Mesenchymal stem cell (in vitro differentiated cells and primary cell): ENCODE data around the gene NOS3.

Experiments
- DNase-seq: peaks from one replicate; pipeline ENCODE4 v3.0.0-alpha.2; 2013
- H2AFZ ChIP-seq: one replicate; pipeline ENCODE4 v1.6.1; 2013; ENCODE audit warnings: low read depth, mild to moderate bottlenecking, control low read depth, inconsistent platforms, low read length, moderate library complexity
- H2AK5ac ChIP-seq: 2 replicates; pipeline ENCODE4 v1.6.1; 2013; ENCODE audit warnings: low read length, moderate library complexity, mild to moderate bottlenecking, inconsistent platforms; ENCODE audit not compliant: severe bottlenecking
- H2BK120ac ChIP-seq: one replicate; pipeline ENCODE4 v1.6.1; 2013; ENCODE audit warnings: low read depth, mild to moderate bottlenecking, inconsistent platforms, low read length, moderate library complexity
- H2BK12ac ChIP-seq, 2 experiments: one replicate each; pipeline ENCODE4 v1.6.1; 2013; ENCODE audit warnings: inconsistent platforms in 2 of 2, low read length in 2 of 2, mild to moderate bottlenecking in 2 of 2, moderate library complexity in 2 of 2, control low read depth in 1 of 2
- H2BK15ac ChIP-seq: one replicate; pipeline ENCODE4 v1.6.1; 2013; ENCODE audit warnings: mild to moderate bottlenecking, low read depth, inconsistent platforms; ENCODE audit not compliant: poor library complexity, severe bottlenecking
- H2BK5ac ChIP-seq: 2 replicates; pipeline ENCODE4 v1.6.1; 2013; ENCODE audit warnings: low read depth, mild to moderate bottlenecking, low read length, control low read depth, inconsistent platforms; ENCODE audit not compliant: poor library complexity, severe bottlenecking
- H3K14ac ChIP-seq, 2 experiments: one replicate each; pipeline ENCODE4 v1.6.1; 2013; ENCODE audit warnings: inconsistent platforms in 2 of 2, low read length in 2 of 2, control low read depth in 1 of 2, mild to moderate bottlenecking in 1 of 2, moderate library complexity in 1 of 2
- H3K18ac ChIP-seq, 2 experiments: one replicate each; pipeline ENCODE4 v1.6.1; 2013; ENCODE audit warnings: inconsistent platforms in 2 of 2, low read length in 2 of 2, control low read depth in 1 of 2, low read depth in 1 of 2, mild to moderate bottlenecking in 1 of 2
- H3K23ac ChIP-seq, 2 experiments: one replicate each; pipeline ENCODE4 v1.6.1; 2013; ENCODE audit warnings: inconsistent platforms in 2 of 2, low read length in 2 of 2, mild to moderate bottlenecking in 2 of 2, moderate library complexity in 2 of 2, control low read depth in 1 of 2
- H3K27ac ChIP-seq: 2 replicates; pipeline ENCODE4 v1.5.1; 2013; ENCODE audit warnings: mild to moderate bottlenecking, moderate library complexity, low read length, control low read depth, inconsistent platforms; ENCODE audit not compliant: poor library complexity, severe bottlenecking
- H3K27me3 ChIP-seq, 2 experiments: 2 replicates each; pipeline versions ENCODE4 v1.6.1 to v1.7.0; 2013; ENCODE audit warnings: low read length in 2 of 2, mild to moderate bottlenecking in 2 of 2, moderate library complexity in 2 of 2, control low read depth in 1 of 2, inconsistent platforms in 1 of 2; ENCODE audit not compliant: control insufficient read depth in 1 of 2, insufficient read depth in 1 of 2
- H3K36me3 ChIP-seq, 2 experiments: 2 replicates each; pipeline versions ENCODE4 v1.6.1 to v1.7.0; 2013; ENCODE audit warnings: low read length in 2 of 2, control low read depth in 1 of 2, inconsistent platforms in 1 of 2, low read depth in 1 of 2, mild to moderate bottlenecking in 1 of 2; ENCODE audit not compliant: insufficient read depth in 2 of 2, control insufficient read depth in 1 of 2
- H3K4ac ChIP-seq, 2 experiments: one replicate each; pipeline ENCODE4 v1.6.1; 2013; ENCODE audit warnings: inconsistent platforms in 2 of 2, low read length in 2 of 2, mild to moderate bottlenecking in 2 of 2, moderate library complexity in 2 of 2, control low read depth in 1 of 2, low read depth in 1 of 2
- H3K4me1 ChIP-seq: 2 replicates; pipeline ENCODE4 v1.6.1; 2013; ENCODE audit warnings: low read depth, low read length, control low read depth; ENCODE audit not compliant: control insufficient read depth, insufficient read depth
- H3K4me2 ChIP-seq: 2 replicates; pipeline ENCODE4 v1.6.1; 2013; ENCODE audit warnings: low read length, mild to moderate bottlenecking, inconsistent platforms; ENCODE audit not compliant: poor library complexity, severe bottlenecking
- H3K4me3 ChIP-seq, 2 experiments: 2 replicates each; pipeline versions ENCODE4 v1.5.1 to v1.7.0; 2013; ENCODE audit warnings: low read length in 2 of 2, mild to moderate bottlenecking in 2 of 2, control low read depth in 1 of 2, low read depth in 1 of 2; ENCODE audit not compliant: insufficient read depth in 1 of 2
- H3K79me1 ChIP-seq: replicated peaks from 2 replicates; pipeline ENCODE4 v1.6.1; 2013; ENCODE audit warnings: mild to moderate bottlenecking, control low read depth, low read length, inconsistent platforms; ENCODE audit not compliant: poor library complexity, severe bottlenecking
- H3K9ac ChIP-seq: 2 replicates; pipeline ENCODE4 v1.7.0; 2013; ENCODE audit warnings: mild to moderate bottlenecking, low read length, moderate library complexity
- H3K9me3 ChIP-seq: 2 replicates; pipeline ENCODE4 v1.7.0; 2013; ENCODE audit warnings: mild to moderate bottlenecking, low read length; ENCODE audit not compliant: control insufficient read depth
- H4K8ac ChIP-seq: one replicate; pipeline ENCODE4 v1.6.1; 2013; ENCODE audit warnings: inconsistent platforms, mild to moderate bottlenecking, low read length, moderate library complexity
- H4K91ac ChIP-seq: one replicate; pipeline ENCODE4 v1.6.1; 2013; ENCODE audit warnings: mild to moderate bottlenecking, low read length, inconsistent platforms
- WGBS: methylation state at CpG from one replicate; pipeline ENCODE4 v1.1.7; 2013; ENCODE audit warnings: mixed read lengths; 5-methylcytosine and 5-hydroxymethylcytosine counted together

The NOS3 gene

DNA sequence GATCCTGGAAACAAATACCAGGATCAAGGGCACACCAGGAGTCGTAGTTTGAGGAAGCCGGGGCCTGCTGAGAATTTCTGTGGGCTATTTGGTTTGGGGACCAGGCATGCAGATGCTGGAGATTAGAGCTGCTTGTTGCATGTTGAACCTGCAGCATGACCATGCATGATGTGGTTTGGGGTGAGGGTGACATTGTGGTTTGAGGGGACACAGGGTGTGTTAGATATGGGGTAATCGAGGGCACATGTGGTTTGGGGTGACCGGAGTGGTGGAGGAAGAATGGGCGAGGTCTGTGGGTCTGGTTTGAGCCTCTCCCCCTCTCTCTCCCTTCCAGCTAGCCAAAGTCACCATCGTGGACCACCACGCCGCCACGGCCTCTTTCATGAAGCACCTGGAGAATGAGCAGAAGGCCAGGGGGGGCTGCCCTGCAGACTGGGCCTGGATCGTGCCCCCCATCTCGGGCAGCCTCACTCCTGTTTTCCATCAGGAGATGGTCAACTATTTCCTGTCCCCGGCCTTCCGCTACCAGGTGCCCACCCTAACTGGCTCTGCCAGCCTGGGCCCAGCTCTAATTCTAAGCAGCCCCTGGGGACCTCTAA is 10.2 kb downstream of the NOS3 start:
- Histone ChIP-seq H3K4me3 (no peak overlapping the region), H3K4me2 (no peak overlapping the region), H2AFZ (no peak overlapping the region), H3K27me3 (peaks cover 24 to 63% of the 10 kb centered on the region in 2 experiments), H2BK12ac (no peak overlapping the region), H3K36me3 (no peaks in the 10 kb centered on the region), H3K27ac (no peak overlapping the region), H3K14ac (no peak overlapping the region), H3K4ac (no peak overlapping the region), H2BK5ac (no peak overlapping the region), H3K18ac (no peak overlapping the region), H3K9me3 (no peaks in the 10 kb centered on the region), H2BK120ac (no peak overlapping the region), H3K79me1 (no peaks in the 10 kb centered on the region), H4K91ac (peak overlapping the region; percentile 74), H3K4me1 (peaks cover 2% of the 10 kb centered on the region), H3K9ac (no peak overlapping the region), H4K8ac (no peak overlapping the region), H2AK5ac (no peak overlapping the region), H3K23ac (no peak overlapping the region), H2BK15ac (no peak overlapping the region)
- WGBS: 94% methylated on average over 10 of the region's 13 CpGs
- DNase-seq: no peak

DNA sequence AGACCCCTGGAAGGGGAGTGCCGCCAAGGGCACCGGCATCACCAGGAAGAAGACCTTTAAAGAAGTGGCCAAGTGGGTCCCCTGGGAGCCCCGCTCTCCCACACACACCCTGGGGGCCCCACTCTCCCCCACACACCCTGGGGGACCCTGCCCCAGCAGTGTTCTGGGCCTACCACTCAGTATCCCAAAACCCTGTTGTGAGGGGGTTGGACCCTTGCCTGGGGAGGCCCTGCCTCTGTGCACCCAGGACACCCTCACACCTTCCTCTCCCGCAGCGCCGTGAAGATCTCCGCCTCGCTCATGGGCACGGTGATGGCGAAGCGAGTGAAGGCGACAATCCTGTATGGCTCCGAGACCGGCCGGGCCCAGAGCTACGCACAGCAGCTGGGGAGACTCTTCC is 10.7 kb downstream of the NOS3 start:
- H2BK15ac ChIP-seq: no peak overlapping the region
- no peak overlapping the region for H2AFZ ChIP-seq
- no peak overlapping the region for H3K4me2 ChIP-seq
- no peak overlapping the region for H4K8ac ChIP-seq
- no peaks in the 10 kb centered on the region for H3K36me3 ChIP-seq
- H3K9ac ChIP-seq: no peak overlapping the region
- H3K27me3 ChIP-seq: peaks cover 28 to 66% of the 10 kb centered on the region in 2 experiments
- no peak overlapping the region for H4K91ac ChIP-seq
- no peak overlapping the region for H3K27ac ChIP-seq
- no peaks in the 10 kb centered on the region for H3K9me3 ChIP-seq
- H3K18ac ChIP-seq: no peak overlapping the region
- WGBS: 95% methylated on average over 16 of the region's 16 CpGs
- H3K4ac ChIP-seq: no peak overlapping the region
- DNase-seq: no peak
- no peak overlapping the region for H2BK120ac ChIP-seq
- no peak overlapping the region for H2BK5ac ChIP-seq
- no peak overlapping the region for H3K14ac ChIP-seq
- H2AK5ac ChIP-seq: no peak overlapping the region
- H3K23ac ChIP-seq: no peak overlapping the region
- H3K4me3 ChIP-seq: no peak overlapping the region
- H3K79me1 ChIP-seq: no peaks in the 10 kb centered on the region
- H3K4me1 ChIP-seq: peaks cover 2% of the 10 kb centered on the region
- H2BK12ac ChIP-seq: no peak overlapping the region

DNA sequence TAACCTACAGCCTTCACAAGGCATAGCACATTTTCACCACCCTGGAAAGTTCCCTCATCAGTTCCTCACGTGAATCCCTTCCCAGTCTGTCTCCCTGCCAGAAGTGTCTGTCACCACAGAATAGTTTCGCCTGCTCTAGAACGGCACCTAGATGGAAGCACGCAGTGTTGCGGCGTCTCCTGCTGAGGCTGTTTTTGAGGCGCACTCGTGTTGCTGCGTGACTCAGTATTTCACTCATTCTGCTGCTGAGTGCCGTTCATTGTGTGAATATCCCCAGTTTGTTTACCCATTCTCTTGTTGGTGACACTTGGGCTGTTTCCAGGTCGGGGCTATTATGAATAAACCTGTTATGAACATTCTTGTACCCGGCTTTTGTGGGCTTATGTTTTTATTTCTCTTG is 12.8 kb downstream of the NOS3 start:
- Histone ChIP-seq H4K8ac (no peak overlapping the region), H3K27me3 (peaks cover 43 to 61% of the 10 kb centered on the region in 2 experiments), H3K23ac (no peak overlapping the region), H2AK5ac (no peak overlapping the region), H3K27ac (no peak overlapping the region), H2BK120ac (no peak overlapping the region), H3K14ac (no peak overlapping the region), H3K4me2 (no peak overlapping the region), H3K9ac (no peak overlapping the region), H4K91ac (no peak overlapping the region), H3K4me3 (no peak overlapping the region), H2BK15ac (no peak overlapping the region), H3K79me1 (no peaks in the 10 kb centered on the region), H2AFZ (no peak overlapping the region), H2BK12ac (no peak overlapping the region), H2BK5ac (no peak overlapping the region), H3K18ac (no peak overlapping the region), H3K36me3 (no peaks in the 10 kb centered on the region), H3K4ac (no peak overlapping the region), H3K9me3 (no peaks in the 10 kb centered on the region), H3K4me1 (peaks cover 8% of the 10 kb centered on the region)
- no peak for DNase-seq
- WGBS: 79% methylated on average over 12 of the region's 12 CpGs

DNA sequence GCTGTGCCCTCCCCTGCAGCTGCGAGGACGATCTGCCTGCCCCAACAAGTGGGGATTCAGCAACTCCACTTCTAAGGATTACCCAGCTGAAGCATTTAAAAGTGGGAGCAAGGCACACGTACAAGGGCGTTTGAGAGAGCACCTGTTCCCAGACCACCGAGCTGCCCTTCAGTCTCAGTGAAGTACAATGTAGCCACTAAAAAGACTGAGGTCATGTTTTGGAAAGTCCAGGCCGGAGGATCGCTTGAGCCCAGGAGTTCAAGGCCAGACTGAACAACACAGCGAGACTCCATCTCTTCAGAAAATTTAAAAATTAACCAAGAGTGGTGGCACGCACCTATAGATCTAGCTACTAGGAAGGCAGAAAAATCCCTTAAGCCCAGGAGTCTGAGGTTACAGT is 14.7 kb downstream of the NOS3 start:
- no peak overlapping the region for H3K14ac ChIP-seq
- DNase-seq: no peak
- H3K4me2 ChIP-seq: no peak overlapping the region
- no peak overlapping the region for H2AFZ ChIP-seq
- no peak overlapping the region for H2AK5ac ChIP-seq
- H3K4me3 ChIP-seq: no peak overlapping the region
- H2BK120ac ChIP-seq: no peak overlapping the region
- H4K8ac ChIP-seq: no peak overlapping the region
- no peak overlapping the region for H2BK12ac ChIP-seq
- no peak overlapping the region for H3K18ac ChIP-seq
- H3K9ac ChIP-seq: no peak overlapping the region
- H3K36me3 ChIP-seq: no peaks in the 10 kb centered on the region
- no peaks in the 10 kb centered on the region for H3K9me3 ChIP-seq
- no peaks in the 10 kb centered on the region for H3K79me1 ChIP-seq
- peaks cover 20% of the 10 kb centered on the region for H3K4me1 ChIP-seq
- H3K27me3 ChIP-seq: peaks cover 46 to 52% of the 10 kb centered on the region in 2 experiments
- no peak overlapping the region for H3K23ac ChIP-seq
- no peak overlapping the region for H3K27ac ChIP-seq
- no peak overlapping the region for H2BK5ac ChIP-seq
- no peak overlapping the region for H4K91ac ChIP-seq
- WGBS: 90% methylated on average over 8 of the region's 9 CpGs
- no peak overlapping the region for H3K4ac ChIP-seq
- no peak overlapping the region for H2BK15ac ChIP-seq
